BJ (cell line): ENCODE data around the gene ERCC8. TPM values are rescaled to one million over a fixed set of nuclear protein-coding genes. Genes with fewer than 3 reads are reported as not detected.
"Not testable (repeated sequence)": the region's sequence is repeated elsewhere in the genome, so short reads cannot be mapped to it uniquely, and the experiment has no call there.

Experiments used
- CTCF ChIA-PET: fragments of 350-600 bp; formaldehyde crosslinking; extraction: SDS; loops from one replicate; lab custom pipeline; 2021; ENCODE audit warnings: antibody characterized with exemption, inconsistent platforms; lab: Yijun Ruan, JAX
- POLR2A ChIA-PET: fragments of 300-600 bp; sonication (Branson Sonifier 250); formaldehyde crosslinking; extraction: SDS; loops from one replicate; lab custom pipeline; 2021; ENCODE audit warnings: antibody characterized with exemption; lab: Charles Lee
- DNase-seq: peaks from one replicate; pipeline ENCODE4 v3.0.0-alpha.2; 2011; ENCODE audit warnings: low read depth
- H3K27me3 ChIP-seq: 2 replicates; pipeline ENCODE4 v1.6.0; 2011; ENCODE audit warnings: low read length; ENCODE audit not compliant: control insufficient read depth, insufficient read depth
- H3K36me3 ChIP-seq: 2 replicates; pipeline ENCODE4 v1.5.1; 2011; ENCODE audit warnings: low read length; ENCODE audit not compliant: control insufficient read depth, insufficient read depth
- H3K4me3 ChIP-seq: 2 replicates; pipeline ENCODE4 v1.5.1; 2011; ENCODE audit warnings: low read depth, mild to moderate bottlenecking, control low read depth, low read length
- CTCF ChIP-seq: IDR thresholded peaks from 2 replicates; pipeline ENCODE4 v1.5.1; 2011; ENCODE audit warnings: low read depth, mild to moderate bottlenecking, control low read depth, inconsistent platforms, low read length, moderate library complexity; ENCODE audit not compliant: insufficient read depth
- polyA plus RNA-seq: library from polyadenylated mRNA; depleted of rRNA; stranded (reverse); fragments of >200 nt; gene quantifications from 2 replicates; pipeline ENCODE4 v1.2.3, GENCODE V29; 2011

The ERCC8 gene
- polyA plus RNA-seq, 1 experiment = 10.1 TPM

- ChIA-PET CTCF (no interaction called here), POLR2A (no interaction called here)
- H3K27me3 ChIP-seq = no peaks in the 10 kb centered on the region
- DNase-seq = no peak
- no peak overlapping the region for H3K4me3 ChIP-seq
- H3K36me3 ChIP-seq = peaks cover 1% of the 10 kb centered on the region
- TF ChIP-seq CTCF = no peak
Observed at GRCh38 chr5:60989790-60990189, 44.9 kb upstream of the ERCC8 start.

DNA sequence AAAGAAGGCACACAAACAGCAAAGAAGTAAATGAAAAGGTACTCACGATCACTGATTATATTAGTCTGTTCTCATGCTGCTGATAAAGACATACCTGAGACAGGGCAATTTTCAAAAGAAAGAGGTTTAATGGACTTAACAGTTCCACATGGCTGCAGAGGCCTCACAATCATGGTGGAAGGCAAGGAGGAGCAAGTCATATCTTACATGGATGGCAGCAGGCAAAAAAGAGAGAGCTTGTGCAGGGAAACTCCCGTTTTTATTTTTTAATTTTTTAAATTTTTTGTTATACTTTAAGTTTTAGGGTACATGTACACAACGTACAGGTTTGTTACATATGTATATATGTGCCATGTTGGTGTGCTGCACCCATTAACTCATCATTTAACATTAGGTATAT lies 37.3 kb upstream of the ERCC8 start:
- DNase-seq, H3K27me3 ChIP-seq, H3K4me3 ChIP-seq, H3K36me3 ChIP-seq, CTCF ChIA-PET, POLR2A ChIA-PET: not testable (repeated sequence)

GRCh38 chr5:60980511-60980910 lies 35.6 kb upstream of the ERCC8 start:
- TF ChIP-seq CTCF = no peak
- Histone ChIP-seq H3K27me3 (no peaks in the 10 kb centered on the region), H3K4me3 (no peak overlapping the region), H3K36me3 (no peaks in the 10 kb centered on the region)
- ChIA-PET POLR2A (no interaction called here), CTCF (no interaction called here)
- DNase-seq = no peak

GRCh38 chr5:60978968-60979367 lies 34.1 kb upstream of the ERCC8 start:
- no peaks in the 10 kb centered on the region for H3K36me3 ChIP-seq
- ChIA-PET POLR2A (no interaction called here), CTCF (interaction anchor here (1.6 kb wide), 1 partner anchor 19 kb away, joined by 3 read pairs; no protein-coding TSS in a partner anchor)
- no peaks in the 10 kb centered on the region for H3K27me3 ChIP-seq
- H3K4me3 ChIP-seq = no peak overlapping the region
- no peak for TF ChIP-seq CTCF
- no peak for DNase-seq

GRCh38 chr5:60977956-60978737 lies 33.3 kb upstream of the ERCC8 start:
- no peak for TF ChIP-seq CTCF
- DNase-seq = no peak
- CTCF ChIA-PET = interaction anchor here (1.6 kb wide), 1 partner anchor 18 kb away, joined by 3 read pairs; no protein-coding TSS in a partner anchor

More at GRCh38 chr5:60977956-60978737, 33.3 kb upstream of the ERCC8 start:
- Histone ChIP-seq H3K27me3 (no peaks in the 10 kb centered on the region), H3K4me3 (no peak overlapping the region), H3K36me3 (no peaks in the 10 kb centered on the region)
- POLR2A ChIA-PET = no interaction called here
